HepG2 (cell line): ENCODE results near the gene GARIN5A. TPM values are rescaled to one million over a fixed set of nuclear protein-coding genes. Genes with fewer than 3 reads are reported as not detected.

Experiments used
- ATAC-seq: fragments of 200-7000 bp; cut with Tn5 transposase; 3 replicates; pipeline ENCODE4 v1.9.1; 2020; ENCODE audit warnings: mild to moderate bottlenecking, moderate library complexity
- BruUV-seq: library from RNA; stranded (reverse); fragments of 400-500 nt; replicated peaks from 2 replicates; lab custom pipeline; 2021; lab: Mats Ljungman, UMichigan
- CTCF ChIA-PET: fragments of 300-600 bp; formaldehyde crosslinking; extraction: SDS; loops from one replicate; lab custom pipeline; 2021; ENCODE audit warnings: low total read pairs, inconsistent platforms, low intra/inter-chr PET ratio; lab: Yijun Ruan, JAX
- POLR2A ChIA-PET: fragments of 350-600 bp; sonication (Branson Sonifier 250); formaldehyde crosslinking; loops from one replicate; lab custom pipeline; 2020; ENCODE audit warnings: antibody characterized with exemption, inconsistent platforms; lab: Yijun Ruan, JAX
- DNase-seq: peaks from one replicate; pipeline ENCODE4 v3.0.0-alpha.2; 2015; ENCODE audit warnings: low spot score
- FAIRE-seq: peaks from 3 replicates; lab custom pipeline; 2011; peaks lifted over from hg19 to GRCh38; lab: Jason Lieb, UNC
- H2AFZ ChIP-seq: one replicate; pipeline ENCODE4 v1.6.1; 2011; ENCODE audit warnings: low read length, inconsistent platforms
- H3K27ac ChIP-seq: fragments of 300-600 bp; 3 replicates; pipeline ENCODE4 v1.8.0; 2011; ENCODE audit warnings: mixed run types, mild to moderate bottlenecking, mixed read lengths, low read length, inconsistent platforms; ENCODE audit not compliant: insufficient read depth; ENCODE audit errors: extremely low read length
- H3K27me3 ChIP-seq, 2 experiments: fragments of 200-600 bp in 1 of 2; 2 replicates in 1 of 2; 3 replicates in 1 of 2; pipeline versions ENCODE4 v1.6.0 to v1.8.0; 2011; ENCODE audit warnings: low read length in 2 of 2, mild to moderate bottlenecking in 2 of 2, moderate library complexity in 2 of 2, inconsistent platforms in 1 of 2; ENCODE audit not compliant: insufficient read depth in 2 of 2, control insufficient read depth in 1 of 2
- H3K36me3 ChIP-seq, 2 experiments: fragments of 200-600 bp in 1 of 2; replicated peaks in 1 of 2; 2 replicates in 1 of 2; 3 replicates in 1 of 2; pipeline versions ENCODE4 v1.5.1 to v1.8.0; 2011; ENCODE audit warnings: low read length in 2 of 2, inconsistent platforms in 1 of 2; ENCODE audit not compliant: insufficient read depth in 2 of 2, control insufficient read depth in 1 of 2
- H3K4me1 ChIP-seq: 2 replicates; pipeline ENCODE4 v1.5.1; 2012; ENCODE audit warnings: low read length, inconsistent platforms; ENCODE audit not compliant: insufficient read depth
- H3K4me2 ChIP-seq: 2 replicates; pipeline ENCODE4 v1.6.0; 2011; ENCODE audit warnings: low read depth, low read length, inconsistent platforms
- H3K4me3 ChIP-seq, 3 experiments: fragments of 200-600 bp in 1 of 3; sonication (generic), shearing (Covaris generic) in 1 of 3; replicated peaks in 1 of 3; 2 replicates each; pipeline ENCODE4 v1.5.1; 2011 to 2016; ENCODE audit warnings: low read length in 3 of 3, inconsistent platforms in 2 of 3, low read depth in 2 of 3, mild to moderate bottlenecking in 2 of 3, control low read depth in 1 of 3, mixed read lengths in 1 of 3; ENCODE audit not compliant: insufficient read depth in 1 of 3
- H3K79me2 ChIP-seq: one replicate; pipeline ENCODE4 v1.6.1; 2011; ENCODE audit warnings: low read length, inconsistent platforms; ENCODE audit not compliant: insufficient read depth
- H3K9ac ChIP-seq: 2 replicates; pipeline ENCODE4 v1.6.0; 2011; ENCODE audit warnings: mild to moderate bottlenecking, low read depth, low read length, inconsistent platforms; ENCODE audit not compliant: insufficient read depth
- H3K9me3 ChIP-seq: 2 replicates; pipeline ENCODE4 v1.5.1; 2012; ENCODE audit warnings: mild to moderate bottlenecking, low read length
- H4K20me1 ChIP-seq: 2 replicates; pipeline ENCODE4 v1.6.0; 2011; ENCODE audit warnings: inconsistent platforms, mild to moderate bottlenecking, low read length, moderate library complexity; ENCODE audit not compliant: insufficient read depth
- AGO1 ChIP-seq: fragments of 200-400 bp; formaldehyde crosslinking; IDR thresholded peaks from 2 replicates; pipeline ENCODE4 v1.6.1; 2017; ENCODE audit warnings: mild to moderate bottlenecking, low read depth, low read length, moderate library complexity; ENCODE audit not compliant: poor library complexity, severe bottlenecking
- ARID3A ChIP-seq: IDR thresholded peaks from 2 replicates; pipeline ENCODE4 v1.6.1; 2012; ENCODE audit warnings: low read depth, low read length, improper control_type of control experiment
- ATF5 ChIP-seq: sonication (generic); formaldehyde crosslinking; IDR thresholded peaks from 2 replicates; pipeline ENCODE4 v1.4.0; 2020; ENCODE audit warnings: mild to moderate bottlenecking, low read depth, missing genetic modification reagents
- HES4 ChIP-seq: sonication (generic); formaldehyde crosslinking; IDR thresholded peaks from 2 replicates; pipeline ENCODE4 v1.9.0; 2021; ENCODE audit warnings: mild to moderate bottlenecking, missing genetic modification reagents, borderline replicate concordance
- ISL2 ChIP-seq: sonication (generic); formaldehyde crosslinking; IDR thresholded peaks from 2 replicates; pipeline ENCODE4 v1.5.0; 2020; ENCODE audit warnings: missing genetic modification reagents
- MTA3 ChIP-seq: sonication (generic); formaldehyde crosslinking; IDR thresholded peaks from 2 replicates; pipeline ENCODE4 v1.4.0; 2020; ENCODE audit warnings: missing genetic modification reagents
- PRDM10 ChIP-seq: sonication (generic); formaldehyde crosslinking; IDR thresholded peaks from 2 replicates; pipeline ENCODE4 v1.4.0; 2020; ENCODE audit warnings: low read depth, missing genetic modification reagents
- RFX3 ChIP-seq: IDR thresholded peaks from 2 replicates; pipeline ENCODE4 v1.6.1; 2016; ENCODE audit warnings: missing biosample characterization, missing genetic modification reagents
- SMC3 ChIP-seq: IDR thresholded peaks from 2 replicates; pipeline ENCODE4 v1.6.1; 2011; ENCODE audit warnings: low read length, improper control_type of control experiment
- SUZ12 ChIP-seq: fragments of 150-350 bp; IDR thresholded peaks from 2 replicates; pipeline ENCODE4 v1.6.1; 2014; ENCODE audit warnings: low read depth, low read length
- ZNF335 ChIP-seq: sonication (generic); formaldehyde crosslinking; IDR thresholded peaks from 2 replicates; pipeline ENCODE4 v1.4.0; 2020; ENCODE audit warnings: missing genetic modification reagents
- ZNF512 ChIP-seq: sonication (generic); formaldehyde crosslinking; IDR thresholded peaks from 2 replicates; pipeline ENCODE4 v1.4.0; 2020; ENCODE audit warnings: mild to moderate bottlenecking, missing genetic modification reagents
- ZNF614 ChIP-seq: IDR thresholded peaks from 2 replicates; pipeline ENCODE4 v1.6.1; 2018; ENCODE audit warnings: missing biosample characterization, missing genetic modification reagents, inconsistent platforms, borderline replicate concordance
- ZNF710 ChIP-seq: sonication (generic); formaldehyde crosslinking; IDR thresholded peaks from 2 replicates; pipeline ENCODE4 v1.5.0; 2020; ENCODE audit warnings: mild to moderate bottlenecking, missing genetic modification reagents, borderline replicate concordance
- WGBS: methylation state at CpG from one replicate; pipeline ENCODE4 v1.1.6; 2017; ENCODE audit warnings: low lambda C conversion rate; 5-methylcytosine and 5-hydroxymethylcytosine counted together
- in situ Hi-C: cut with HindIII; loops from 2 replicates; pipeline ENCODE4 v1.10.0; 2017; ENCODE audit warnings: low pct_unique_long_range_greater_than_20kb; ENCODE audit not compliant: extremely low pct_ligation_motif_present
- intact Hi-C: fragments of 100-400 bp; cut with micrococcal nuclease; formaldehyde crosslinking; loops from one replicate; pipeline ENCODE4 v1.10.0; 2022; ENCODE audit not compliant: unreplicated experiment
- polyA plus RNA-seq, 8 experiments: library from polyadenylated mRNA; depleted of rRNA in 3 of 8; stranded (reverse) in 7 of 8; unstranded in 1 of 8; fragments of >200 nt; fragmentation: Illumina TruSeq in 4 of 8; extraction: Trizol in 4 of 8; gene quantifications; 2 replicates each; pipeline versions ENCODE4 v1.2.1 to v1.2.3, GENCODE V29; 2011 to 2016; ENCODE audit warnings: low read depth in 4 of 8, missing spikeins in 1 of 8, mixed read lengths in 1 of 8; ENCODE audit not compliant: insufficient read depth in 1 of 8
- total RNA-seq, 5 experiments: library from RNA; depleted of rRNA; stranded (reverse); fragments of >200 nt; fragmentation: Illumina TruSeq; extraction: Trizol; gene quantifications; 2 replicates each; pipeline ENCODE4 v1.2.3, GENCODE V29; 2016; ENCODE audit warnings: low read depth in 1 of 5

The GARIN5A gene
- total and polyA plus RNA-seq, 2 of the 13 experiments (the other 11 are each of a cell fraction or from before 2014, with no cell fraction given), result not detected

GRCh38 chr19:50476907-50477238 lies 225 bp upstream of the GARIN5A start (continued):
- TF ChIP-seq ISL2 (no peak), ATF5 (CRISPR knock-in tag) (no peak), ZNF710 (CRISPR knock-in tag) (no peak), AGO1 (no peak), ZNF614 (CRISPR knock-in tag) (no peak)

- FAIRE-seq (no peak), ATAC-seq (no peak), DNase-seq (no peak)
- H3K4me1 ChIP-seq, result no peaks in the 10 kb centered on the region
- no peaks in the 10 kb centered on the region for H3K9me3 ChIP-seq
- intact Hi-C loops (no loop called here), in situ Hi-C loops (no loop called here)
- H3K79me2 ChIP-seq, result no peaks in the 10 kb centered on the region
- H3K4me3 ChIP-seq, result no peak overlapping the region
- BruUV-seq, result no TSS peak
- CTCF ChIA-PET, result interaction anchor here (1.4 kb wide), 1 partner anchor 107 kb away, joined by 4 read pairs; no protein-coding TSS in a partner anchor
- H3K27ac ChIP-seq, result no peak overlapping the region
- H4K20me1 ChIP-seq, result no peaks in the 10 kb centered on the region
- WGBS, result 57% methylated on average over 21 of the region's 29 CpGs
- H3K36me3 ChIP-seq, result no peaks in the 10 kb centered on the region
- no peak overlapping the region for H3K9ac ChIP-seq
- H2AFZ ChIP-seq, result no peak overlapping the region
- no peak overlapping the region for H3K4me2 ChIP-seq
- POLR2A ChIA-PET, result no interaction called here
- peaks cover under 1 to 4% of the 10 kb centered on the region in 2 experiments; a peak in 3 of 5 replicates for H3K27me3 ChIP-seq
- TF ChIP-seq ARID3A (no peak), ZNF512 (CRISPR knock-in tag) (no peak), SMC3 (no peak), MTA3 (no peak), HES4 (no peak), ZNF335 (CRISPR knock-in tag) (no peak), RFX3 (no peak), PRDM10 (CRISPR knock-in tag) (no peak), SUZ12 (no peak)
Observed at GRCh38 chr19:50475736-50476223, 868 bp downstream of the GARIN5A start.
